Measurements from ENCODE around the gene TNXB. TPM values are rescaled to one million over a fixed set of nuclear protein-coding genes. Genes with fewer than 3 reads are reported as not detected.
A peak's percentile ranks its signal among the peaks of the same experiment; 100 is the strongest.

TNXB gene
- total and polyA plus RNA-seq, 9 of the 15 experiments (the other 6 are each of a cell fraction or from before 2014, with no cell fraction given), result 0.14 to 28.1 (median 12.4) TPM

- TF ChIP-seq ZNF217 (CRISPR knock-in tag; IDR thresholded peaks at IDR 0.05), result no peak
- TF ChIP-seq CREM (IDR thresholded peaks at IDR 0.05; ENCODE audit: low read depth), result no peak
- TF ChIP-seq KLF16 (IDR thresholded peaks at IDR 0.05), result peak; percentile 67; the same call in 1 of the 2 replicates
- no peak for TF ChIP-seq ZNF76 (CRISPR knock-in tag; IDR thresholded peaks at IDR 0.05; ENCODE audit: borderline replicate concordance)
- TF ChIP-seq SMAD2 (IDR thresholded peaks at IDR 0.05; ENCODE audit: low read depth, low read length), result no peak
- no peak for TF ChIP-seq ZBTB8A (IDR thresholded peaks at IDR 0.05; ENCODE audit: partially characterized antibody)
- no peak for TF ChIP-seq NCOA1 (IDR thresholded peaks at IDR 0.05; ENCODE audit: low read depth)
- TF ChIP-seq, protein P1, sequence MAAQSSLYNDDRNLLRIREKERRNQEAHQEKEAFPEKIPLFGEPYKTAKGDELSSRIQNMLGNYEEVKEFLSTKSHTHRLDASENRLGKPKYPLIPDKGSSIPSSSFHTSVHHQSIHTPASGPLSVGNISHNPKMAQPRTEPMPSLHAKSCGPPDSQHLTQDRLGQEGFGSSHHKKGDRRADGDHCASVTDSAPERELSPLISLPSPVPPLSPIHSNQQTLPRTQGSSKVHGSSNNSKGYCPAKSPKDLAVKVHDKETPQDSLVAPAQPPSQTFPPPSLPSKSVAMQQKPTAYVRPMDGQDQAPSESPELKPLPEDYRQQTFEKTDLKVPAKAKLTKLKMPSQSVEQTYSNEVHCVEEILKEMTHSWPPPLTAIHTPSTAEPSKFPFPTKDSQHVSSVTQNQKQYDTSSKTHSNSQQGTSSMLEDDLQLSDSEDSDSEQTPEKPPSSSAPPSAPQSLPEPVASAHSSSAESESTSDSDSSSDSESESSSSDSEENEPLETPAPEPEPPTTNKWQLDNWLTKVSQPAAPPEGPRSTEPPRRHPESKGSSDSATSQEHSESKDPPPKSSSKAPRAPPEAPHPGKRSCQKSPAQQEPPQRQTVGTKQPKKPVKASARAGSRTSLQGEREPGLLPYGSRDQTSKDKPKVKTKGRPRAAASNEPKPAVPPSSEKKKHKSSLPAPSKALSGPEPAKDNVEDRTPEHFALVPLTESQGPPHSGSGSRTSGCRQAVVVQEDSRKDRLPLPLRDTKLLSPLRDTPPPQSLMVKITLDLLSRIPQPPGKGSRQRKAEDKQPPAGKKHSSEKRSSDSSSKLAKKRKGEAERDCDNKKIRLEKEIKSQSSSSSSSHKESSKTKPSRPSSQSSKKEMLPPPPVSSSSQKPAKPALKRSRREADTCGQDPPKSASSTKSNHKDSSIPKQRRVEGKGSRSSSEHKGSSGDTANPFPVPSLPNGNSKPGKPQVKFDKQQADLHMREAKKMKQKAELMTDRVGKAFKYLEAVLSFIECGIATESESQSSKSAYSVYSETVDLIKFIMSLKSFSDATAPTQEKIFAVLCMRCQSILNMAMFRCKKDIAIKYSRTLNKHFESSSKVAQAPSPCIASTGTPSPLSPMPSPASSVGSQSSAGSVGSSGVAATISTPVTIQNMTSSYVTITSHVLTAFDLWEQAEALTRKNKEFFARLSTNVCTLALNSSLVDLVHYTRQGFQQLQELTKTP (IDR thresholded peaks at IDR 0.05; ENCODE audit: low read depth in 1 of 2, partially characterized antibody in 2 of 2), result no peak
- TF ChIP-seq RCOR1 (IDR thresholded peaks at IDR 0.05; ENCODE audit: borderline replicate concordance in 1 of 2, low read depth in 2 of 2, low read length in 2 of 2), result peak in 1 of 2 experiments; percentile 51; a peak in 1 of 4 replicates
- TF ChIP-seq NCOR1 (IDR thresholded peaks at IDR 0.05), result peak; percentile 36; the same call in 1 of the 2 replicates
- no peak for TF ChIP-seq KDM2B (CRISPR knock-in tag; IDR thresholded peaks at IDR 0.05)
- TF ChIP-seq RBM34 (IDR thresholded peaks at IDR 0.05; ENCODE audit: borderline replicate concordance, insufficient read depth, low read length), result no peak
- TF ChIP-seq NR2C2 (CRISPR knock-in tag; IDR thresholded peaks at IDR 0.05), result no peak
- TF ChIP-seq NR2C2 (tag; IDR thresholded peaks at IDR 0.05), result no peak
- no peak for TF ChIP-seq GTF2A2 (tag; IDR thresholded peaks at IDR 0.05)
- TF ChIP-seq CBX5 (IDR thresholded peaks at IDR 0.05; ENCODE audit: borderline replicate concordance, low read depth), result peak; percentile 67; the same call in 1 of the 2 replicates
- TF ChIP-seq MAFK (IDR thresholded peaks at IDR 0.05; ENCODE audit: low read length), result no peak
- TF ChIP-seq MTF1 (CRISPR knock-in tag; IDR thresholded peaks at IDR 0.05; ENCODE audit: borderline replicate concordance), result no peak
- TF ChIP-seq ZNF282 (CRISPR knock-in tag; IDR thresholded peaks at IDR 0.05), result peak; percentile 85; the same call in 1 of the 2 replicates
- no peak; the same call in 1 of the 2 replicates for TF ChIP-seq BRD4 (IDR thresholded peaks at IDR 0.05)
- TF ChIP-seq MYC (IDR thresholded peaks at IDR 0.05; ENCODE audit: low read depth, low read length), result peak; percentile 87
- TF ChIP-seq MYC (CRISPR knock-in tag; IDR thresholded peaks at IDR 0.05; ENCODE audit: borderline replicate concordance, low read depth), result no peak
- no peak for TF ChIP-seq ZNF695 (CRISPR knock-in tag; IDR thresholded peaks at IDR 0.05)
- no peak for TF ChIP-seq ZBTB9 (CRISPR knock-in tag; IDR thresholded peaks at IDR 0.05)
- TF ChIP-seq SRSF7 (optimal IDR thresholded peaks at IDR 0.05; ENCODE audit: low read depth, low read length), result no peak
- TF ChIP-seq KDM4B (IDR thresholded peaks at IDR 0.05; ENCODE audit: borderline replicate concordance in 2 of 2, low read depth in 1 of 2), result no peak
These were observed 45.5 kb upstream of the TNXB start (continued) for GRCh38 chr6:32154514-32155161.

Measured in K562 (cell line).